IPS-15b (cell line): ENCODE measurements around the gene LBX1.

Experiments used
- H3K27me3 ChIP-seq: one replicate; pipeline ENCODE4 v1.6.1; 2013; ENCODE audit warnings: low read length; ENCODE audit not compliant: control insufficient read depth, insufficient read depth
- H3K36me3 ChIP-seq: one replicate; pipeline ENCODE4 v1.6.1; 2013; ENCODE audit warnings: low read length; ENCODE audit not compliant: control insufficient read depth, insufficient read depth
- H3K4me1 ChIP-seq: one replicate; pipeline ENCODE4 v1.6.1; 2013; ENCODE audit warnings: mild to moderate bottlenecking, low read length; ENCODE audit not compliant: control insufficient read depth, insufficient read depth
- H3K4me3 ChIP-seq: one replicate; pipeline ENCODE4 v1.5.1; 2013; ENCODE audit warnings: low read depth, low read length
- H3K9ac ChIP-seq: one replicate; pipeline ENCODE4 v1.6.1; 2013; ENCODE audit warnings: low read depth, mild to moderate bottlenecking, low read length
- H3K9me3 ChIP-seq: one replicate; pipeline ENCODE4 v1.6.1; 2013; ENCODE audit warnings: mild to moderate bottlenecking, low read length; ENCODE audit not compliant: control insufficient read depth, insufficient read depth

LBX1 gene

GRCh38 chr10:101260764-101261481, 31.7 kb upstream of the LBX1 start:
- H3K36me3 ChIP-seq = no peaks in the 10 kb centered on the region
- peak overlapping the region; percentile 35 for H3K4me3 ChIP-seq
- H3K9ac ChIP-seq = no peak overlapping the region
- H3K9me3 ChIP-seq = no peaks in the 10 kb centered on the region
- H3K4me1 ChIP-seq = peaks cover 11% of the 10 kb centered on the region
- peaks cover 31% of the 10 kb centered on the region for H3K27me3 ChIP-seq

GRCh38 chr10:101258179-101258885, 29.1 kb upstream of the LBX1 start:
- Histone ChIP-seq H3K4me1 (peaks cover 11% of the 10 kb centered on the region), H3K27me3 (peaks cover 37% of the 10 kb centered on the region), H3K36me3 (no peaks in the 10 kb centered on the region), H3K9ac (no peak overlapping the region), H3K9me3 (no peaks in the 10 kb centered on the region), H3K4me3 (no peak overlapping the region)

- Histone ChIP-seq H3K36me3 (no peaks in the 10 kb centered on the region), H3K9ac (no peak overlapping the region), H3K27me3 (peaks cover 29% of the 10 kb centered on the region), H3K4me3 (no peak overlapping the region), H3K4me1 (peaks cover 8% of the 10 kb centered on the region), H3K9me3 (no peaks in the 10 kb centered on the region)
These were observed 28.2 kb upstream of the LBX1 start for GRCh38 chr10:101257491-101257890.

GRCh38 chr10:101257084-101257483, 27.8 kb upstream of the LBX1 start:
- Histone ChIP-seq H3K9ac (no peak overlapping the region), H3K36me3 (no peaks in the 10 kb centered on the region), H3K9me3 (no peaks in the 10 kb centered on the region), H3K4me1 (peaks cover 8% of the 10 kb centered on the region), H3K4me3 (no peak overlapping the region), H3K27me3 (peaks cover 25% of the 10 kb centered on the region)

- no peaks in the 10 kb centered on the region for H3K9me3 ChIP-seq
- no peak overlapping the region for H3K9ac ChIP-seq
- H3K4me3 ChIP-seq = no peak overlapping the region
- no peaks in the 10 kb centered on the region for H3K36me3 ChIP-seq
- H3K27me3 ChIP-seq = peaks cover 22% of the 10 kb centered on the region
- H3K4me1 ChIP-seq = peaks cover 3% of the 10 kb centered on the region
These were observed 27.1 kb upstream of the LBX1 start for GRCh38 chr10:101256387-101256786.

GRCh38 chr10:101250136-101250535, 20.9 kb upstream of the LBX1 start:
- no peak overlapping the region for H3K4me3 ChIP-seq
- no peaks in the 10 kb centered on the region for H3K36me3 ChIP-seq
- peaks cover 45% of the 10 kb centered on the region for H3K27me3 ChIP-seq
- no peaks in the 10 kb centered on the region for H3K4me1 ChIP-seq
- no peak overlapping the region for H3K9ac ChIP-seq
- no peaks in the 10 kb centered on the region for H3K9me3 ChIP-seq

GRCh38 chr10:101249171-101249581, 19.9 kb upstream of the LBX1 start:
- Histone ChIP-seq H3K9ac (no peak overlapping the region), H3K36me3 (no peaks in the 10 kb centered on the region), H3K27me3 (peaks cover 45% of the 10 kb centered on the region), H3K9me3 (no peaks in the 10 kb centered on the region), H3K4me3 (no peak overlapping the region), H3K4me1 (no peaks in the 10 kb centered on the region)

GRCh38 chr10:101246639-101247038, 17.4 kb upstream of the LBX1 start:
- no peak overlapping the region for H3K9ac ChIP-seq
- no peaks in the 10 kb centered on the region for H3K9me3 ChIP-seq
- no peak overlapping the region for H3K4me3 ChIP-seq
- H3K4me1 ChIP-seq = no peaks in the 10 kb centered on the region
- H3K27me3 ChIP-seq = peaks cover 68% of the 10 kb centered on the region
- H3K36me3 ChIP-seq = no peaks in the 10 kb centered on the region

- Histone ChIP-seq H3K4me3 (no peak overlapping the region), H3K9ac (no peak overlapping the region), H3K27me3 (peaks cover 82% of the 10 kb centered on the region), H3K9me3 (no peaks in the 10 kb centered on the region), H3K4me1 (no peaks in the 10 kb centered on the region), H3K36me3 (no peaks in the 10 kb centered on the region)
These were observed 15.2 kb upstream of the LBX1 start for GRCh38 chr10:101244321-101245050.

GRCh38 chr10:101241840-101242707, 12.8 kb upstream of the LBX1 start:
- H3K9me3 ChIP-seq = no peaks in the 10 kb centered on the region
- H3K36me3 ChIP-seq = no peaks in the 10 kb centered on the region
- H3K4me1 ChIP-seq = no peaks in the 10 kb centered on the region
- H3K4me3 ChIP-seq = no peak overlapping the region
- peaks cover 89% of the 10 kb centered on the region for H3K27me3 ChIP-seq
- no peak overlapping the region for H3K9ac ChIP-seq

- peaks cover 97% of the 10 kb centered on the region for H3K27me3 ChIP-seq
- peak overlapping the region; percentile 30 for H3K4me3 ChIP-seq
These were observed 9.5 kb upstream of the LBX1 start for GRCh38 chr10:101238732-101239105.

More at GRCh38 chr10:101238732-101239105, 9.5 kb upstream of the LBX1 start:
- Histone ChIP-seq H3K9me3 (no peaks in the 10 kb centered on the region), H3K36me3 (no peaks in the 10 kb centered on the region), H3K4me1 (no peaks in the 10 kb centered on the region), H3K9ac (no peak overlapping the region)
